GM20000 (cell line): ENCODE measurements around the gene RSF1.

ENCODE experiments used
- DNase-seq: peaks from one replicate; pipeline ENCODE4 v3.0.0; 2012; ENCODE audit warnings: low spot score
- CTCF ChIP-seq: IDR thresholded peaks from 2 replicates; pipeline ENCODE4 v1.5.1; 2012; ENCODE audit warnings: mild to moderate bottlenecking, control low read depth; ENCODE audit errors: extremely low read depth, missing control alignments

Gene RSF1

GRCh38 chr11:77771135-77771534, 49.4 kb downstream of the RSF1 start:
- DNase-seq, result no peak
- no peak for TF ChIP-seq CTCF

GRCh38 chr11:77770629-77771028, 49.9 kb downstream of the RSF1 start:
- TF ChIP-seq CTCF, result no peak
- DNase-seq, result no peak

- no peak for TF ChIP-seq CTCF
Measured at GRCh38 chr11:77762426-77762825, 58.1 kb downstream of the RSF1 start.

GRCh38 chr11:77761491-77761890, 59.0 kb downstream of the RSF1 start:
- TF ChIP-seq CTCF, result no peak
- no peak for DNase-seq

More at GRCh38 chr11:77762426-77762825, 58.1 kb downstream of the RSF1 start:
- no peak for DNase-seq

- no peak for TF ChIP-seq CTCF
Measured at GRCh38 chr11:77758331-77758730, 62.2 kb downstream of the RSF1 start.

GRCh38 chr11:77753230-77753629, 67.3 kb downstream of the RSF1 start:
- TF ChIP-seq CTCF, result no peak
- no peak for DNase-seq

More at GRCh38 chr11:77758331-77758730, 62.2 kb downstream of the RSF1 start:
- DNase-seq, result no peak

GRCh38 chr11:77752516-77752915, 68.0 kb downstream of the RSF1 start:
- DNase-seq, result no peak

More at GRCh38 chr11:77752516-77752915, 68.0 kb downstream of the RSF1 start:
- TF ChIP-seq CTCF, result no peak
